Stimulated activated CD4-positive, alpha-beta T cell treated with anti-CD3 and anti-CD28 coated beads, Interleukin-1b, Interleukin-23, amount 100 ng/mL, for 1 hour (primary cell): ENCODE results near the gene RPS27A.
"Not testable (repeated sequence)": the region's sequence is repeated elsewhere in the genome, so short reads cannot be mapped to it uniquely, and the experiment has no call there.

ENCODE experiments used
- DNase-seq, 2 donors: peaks; one replicate each; pipeline ENCODE4 v3.0.0-alpha.2; 2020; ENCODE audit warnings: low read depth in 2 of 2

Gene RPS27A

DNA sequence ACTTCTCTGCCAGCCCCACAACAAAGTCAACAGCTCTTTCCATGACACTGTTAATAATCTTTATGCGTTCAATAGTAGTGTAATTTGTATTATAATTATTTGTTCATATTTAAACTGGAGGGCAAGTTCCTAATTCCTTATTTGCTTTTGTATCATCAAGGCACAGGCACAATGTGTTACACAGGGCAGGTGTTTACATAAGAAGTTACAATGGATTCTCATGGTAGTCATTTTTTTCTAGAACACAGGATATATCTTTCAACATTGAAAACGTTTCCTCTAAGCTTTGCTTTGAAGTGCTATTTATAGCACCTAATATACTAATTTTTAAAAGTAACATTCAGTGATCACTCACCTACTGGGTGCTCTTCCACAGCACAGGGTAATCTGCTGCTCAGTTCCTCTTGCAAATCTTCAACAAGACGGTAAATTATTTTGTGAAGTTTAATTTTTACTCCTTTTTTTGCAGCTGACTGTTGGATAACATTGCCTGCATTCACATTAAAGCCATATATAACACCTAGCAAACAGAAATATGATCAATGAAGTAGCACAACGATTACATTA is 7.3 kb downstream of the RPS27A start:
- no peak for DNase-seq

GRCh38 chr2:55241582-55241981 is 9.1 kb downstream of the RPS27A start:
- not testable (repeated sequence) for DNase-seq

DNA sequence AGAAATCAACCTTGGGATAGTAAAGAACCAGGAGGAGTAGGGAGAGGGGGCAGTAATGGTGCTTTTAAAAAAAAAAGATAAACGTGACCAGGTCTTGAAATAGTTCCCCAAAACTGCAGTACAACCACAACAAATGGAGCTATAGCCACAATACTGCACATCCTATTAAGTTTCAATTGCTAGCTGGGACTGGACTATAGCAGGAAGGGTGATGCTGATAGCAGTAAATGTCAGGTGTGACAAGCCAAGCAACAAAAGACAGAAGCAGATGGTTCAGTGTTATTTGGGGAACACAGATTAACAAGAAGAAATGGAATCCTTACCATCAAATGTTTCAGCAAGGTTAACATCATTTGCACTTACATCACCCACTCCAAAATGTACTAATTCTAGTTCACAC is 10.1 kb downstream of the RPS27A start:
- no peak for DNase-seq

DNA sequence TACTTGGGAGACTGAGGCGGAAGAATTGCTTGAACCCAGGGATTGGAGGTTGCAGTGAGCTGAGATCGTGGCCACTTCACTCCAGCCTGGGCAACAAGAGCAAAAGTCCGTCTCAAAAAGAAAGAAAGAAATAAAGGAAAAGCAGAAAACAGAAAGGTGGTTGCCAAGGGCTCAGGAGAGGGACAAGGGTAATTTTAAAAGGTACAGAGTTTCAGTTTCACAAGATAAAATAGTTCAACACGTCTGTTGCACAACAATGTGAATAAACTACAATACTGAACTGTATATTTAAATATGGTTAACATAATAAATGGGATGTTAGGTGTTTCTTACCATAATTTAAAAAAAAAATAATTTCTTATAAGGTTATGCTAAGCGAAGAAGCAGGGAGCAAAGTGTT is 12.9 kb downstream of the RPS27A start:
- no peak for DNase-seq

DNA sequence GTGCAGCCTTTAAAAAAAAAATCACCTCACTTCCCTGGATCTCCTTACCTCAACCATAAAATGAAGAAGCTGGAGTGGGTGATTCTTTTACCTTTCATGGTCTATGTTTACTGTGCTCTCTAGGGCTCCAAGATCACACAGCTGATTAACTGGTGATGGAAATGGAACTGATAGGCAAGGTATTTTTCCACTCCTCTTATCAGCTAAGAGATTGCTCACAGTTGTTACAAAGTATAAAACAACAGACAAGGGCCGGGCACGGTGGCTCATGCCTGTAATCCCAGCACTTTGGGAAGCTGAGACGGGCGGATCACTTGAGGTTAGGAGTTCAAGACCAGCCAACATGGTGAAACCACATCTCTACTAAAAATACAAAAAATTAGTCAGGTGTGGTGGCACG is 14.5 kb downstream of the RPS27A start:
- DNase-seq, result no peak

GRCh38 chr2:55252832-55253231 is 20.3 kb downstream of the RPS27A start:
- no peak for DNase-seq

- not testable (repeated sequence) for DNase-seq
These were observed 27.1 kb downstream of the RPS27A start for GRCh38 chr2:55259586-55259985.

GRCh38 chr2:55268288-55268906 is 35.9 kb downstream of the RPS27A start:
- DNase-seq, result no peak

- DNase-seq, result peak; percentile 68 to 74
These were observed 36.6 kb downstream of the RPS27A start, which contains the start of gene MTIF2 for GRCh38 chr2:55268907-55269644. Gene MTIF2 (minus strand): TSS chr2:55269231. CDS start chr2:55263858, 5,373 bp downstream.

GRCh38 chr2:55269645-55269990 is 37.1 kb downstream of the RPS27A start:
- no peak for DNase-seq

DNA sequence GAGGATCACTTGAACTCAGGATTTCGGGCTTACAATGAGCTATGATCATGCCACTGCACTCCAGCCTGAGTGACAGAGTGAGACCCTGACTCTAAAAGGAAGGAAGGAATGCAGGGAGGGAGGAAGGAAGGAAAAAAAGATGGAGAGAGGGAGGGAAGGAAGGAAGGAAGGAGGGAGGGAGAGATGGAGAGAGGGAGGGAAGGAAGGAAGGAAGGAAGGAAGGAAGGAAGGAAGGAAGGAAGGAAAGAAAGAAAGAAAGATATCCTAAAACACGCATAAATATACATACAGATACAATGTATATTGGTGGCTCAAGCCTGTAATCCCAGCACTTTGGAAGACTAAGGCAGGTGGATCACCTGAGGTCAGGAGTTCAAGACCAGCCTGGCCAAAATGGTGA is 41.9 kb downstream of the RPS27A start:
- DNase-seq, result not testable (repeated sequence)

DNA sequence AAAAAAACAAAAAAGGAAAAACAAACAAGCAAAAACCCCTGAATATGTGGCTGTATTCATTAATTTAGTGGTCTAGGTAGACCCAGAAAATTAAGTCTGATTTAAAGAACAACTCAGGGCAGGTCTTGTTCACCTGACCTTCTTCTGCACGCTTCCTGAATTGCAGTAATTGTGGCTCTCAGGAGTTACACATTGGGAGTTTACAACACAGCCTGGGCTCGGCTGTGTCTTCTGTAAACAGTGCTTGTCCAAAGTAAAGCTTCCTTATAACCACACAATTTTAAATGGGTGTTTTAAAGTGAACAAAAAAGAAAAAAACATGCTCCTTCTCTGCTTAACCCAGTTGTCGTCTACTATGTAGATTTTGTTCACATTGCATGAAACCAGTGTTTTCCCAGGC is 44.8 kb downstream of the RPS27A start:
- no peak for DNase-seq

- not testable (repeated sequence) for DNase-seq
These were observed 46.8 kb downstream of the RPS27A start for GRCh38 chr2:55279214-55279835.

DNA sequence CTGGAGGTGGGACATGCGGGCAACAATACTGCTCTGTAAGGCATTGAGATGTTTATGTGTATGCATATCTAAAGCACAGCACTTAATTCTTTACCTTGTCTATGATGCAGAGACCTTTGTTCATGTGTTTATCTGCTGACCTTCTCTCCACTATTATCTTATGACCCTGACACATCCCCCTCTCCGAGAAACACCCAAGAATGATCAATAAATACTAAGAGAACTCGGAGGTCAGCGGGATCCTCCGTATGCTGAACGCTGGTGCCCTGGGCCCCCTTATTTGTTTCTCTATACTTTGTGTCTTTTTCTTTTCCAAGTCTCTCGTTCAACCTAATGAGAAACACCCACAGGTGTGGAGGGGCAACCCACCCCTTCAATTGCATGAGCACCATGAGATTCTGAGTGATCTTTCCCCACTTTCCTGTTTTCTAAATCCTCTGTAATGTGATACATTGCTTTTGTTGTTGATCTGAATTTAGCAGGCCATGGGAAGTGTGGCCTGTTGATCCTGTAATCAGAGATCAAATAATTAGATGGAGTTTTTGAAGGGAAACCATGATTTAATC is 47.5 kb downstream of the RPS27A start:
- not testable (repeated sequence) for DNase-seq

DNA sequence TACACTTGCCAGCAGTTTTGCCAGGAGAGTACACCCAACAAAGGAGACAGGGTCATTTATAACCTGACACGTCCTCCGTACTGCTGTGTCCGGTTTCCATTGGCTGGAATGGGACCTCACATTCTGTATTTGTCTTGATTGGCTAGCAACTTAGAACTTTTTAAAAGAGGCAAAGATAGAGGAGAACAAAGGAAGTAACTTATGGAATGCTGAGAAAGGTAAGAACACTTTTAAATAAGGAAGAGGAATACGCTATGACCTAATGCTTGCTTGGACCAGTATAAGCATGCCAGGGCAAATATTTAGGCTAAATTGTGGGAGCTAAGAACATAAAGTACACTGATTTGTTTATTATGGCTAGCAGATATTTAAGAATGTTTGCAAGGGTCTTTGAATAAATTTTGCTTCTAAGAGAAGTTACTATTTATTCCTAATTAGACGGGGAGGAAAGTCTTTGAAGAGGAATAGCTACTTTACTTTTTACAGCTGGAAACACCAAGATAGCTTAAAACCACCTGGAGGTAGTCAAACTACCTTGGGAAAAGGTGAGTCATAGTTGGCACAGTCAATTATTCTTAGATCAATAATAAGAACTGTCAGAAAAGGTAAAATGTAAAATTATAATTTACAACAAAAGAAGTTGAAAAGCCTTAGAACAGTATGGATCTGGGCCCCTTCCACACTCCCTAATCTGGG is 48.5 kb downstream of the RPS27A start:
- not testable (repeated sequence) for DNase-seq

GRCh38 chr2:55282110-55282917 is 49.8 kb downstream of the RPS27A start:
- DNase-seq, result peak; percentile 68 to 73

GRCh38 chr2:55283083-55283482 is 50.6 kb downstream of the RPS27A start:
- DNase-seq, result no peak
